K562 (cell line): ENCODE measurements around the gene WDR17. TPM values are rescaled to one million over a fixed set of nuclear protein-coding genes. Genes with fewer than 3 reads are reported as not detected.

ENCODE experiments used
- ATAC-seq: fragments of 200-7000 bp; cut with Tn5 transposase; 3 replicates; pipeline ENCODE4 v1.9.1; 2020; ENCODE audit warnings: moderate library complexity
- BruUV-seq: library from RNA; stranded (reverse); fragments of 400-500 nt; replicated peaks from 2 replicates; lab custom pipeline; 2021; lab: Mats Ljungman, UMichigan
- CTCF ChIA-PET: fragments of 300-600 bp; formaldehyde crosslinking; extraction: SDS; loops from one replicate; lab custom pipeline; 2021; ENCODE audit warnings: low intra/inter-chr PET ratio; lab: Yijun Ruan, JAX
- POLR2A ChIA-PET: fragments of 300-600, 350-650 bp; sonication (Branson Sonifier 250); formaldehyde crosslinking; extraction: SDS; loops from one replicate; lab custom pipeline; 2021; ENCODE audit warnings: antibody characterized with exemption, inconsistent platforms; lab: Yijun Ruan, JAX
- DNase-seq, 4 experiments: peaks; one replicate each; pipeline versions ENCODE4 v3.0.0 to v3.0.0-alpha.2; 2011 to 2018; ENCODE audit warnings: low spot score in 3 of 4, mixed read lengths in 3 of 4; ENCODE audit errors: extremely low read depth in 1 of 4
- FAIRE-seq: peaks from 2 replicates; lab custom pipeline; 2011; peaks lifted over from hg19 to GRCh38; lab: Jason Lieb, UNC
- H2AFZ ChIP-seq: 2 replicates; pipeline ENCODE4 v1.6.0; 2011; ENCODE audit warnings: low read depth, low read length, control low read depth, inconsistent platforms
- H3K27ac ChIP-seq: fragments of 200-600 bp; 3 replicates; pipeline ENCODE4 v1.8.0; 2011; ENCODE audit warnings: low read depth, mild to moderate bottlenecking, control low read depth, inconsistent platforms, low read length, moderate library complexity, mixed read lengths; ENCODE audit errors: extremely low read depth
- H3K27me3 ChIP-seq, 2 experiments: fragments of 300-600 bp in 1 of 2; 2 replicates in 1 of 2; 3 replicates in 1 of 2; pipeline versions ENCODE4 v1.6.0 to v1.8.0; 2011; ENCODE audit warnings: inconsistent platforms in 2 of 2, low read length in 2 of 2, mild to moderate bottlenecking in 1 of 2, mixed read lengths in 1 of 2, moderate library complexity in 1 of 2; ENCODE audit not compliant: control insufficient read depth in 2 of 2, insufficient read depth in 2 of 2
- H3K36me3 ChIP-seq: fragments of 300-600 bp; 3 replicates; pipeline ENCODE4 v1.8.0; 2011; ENCODE audit warnings: mild to moderate bottlenecking, low read length, inconsistent platforms; ENCODE audit not compliant: control insufficient read depth, insufficient read depth
- H3K4me1 ChIP-seq, 2 experiments: fragments of 200-600 bp in 1 of 2; replicated peaks in 1 of 2; 2 replicates in 1 of 2; 3 replicates in 1 of 2; pipeline versions ENCODE4 v1.5.1 to v1.8.0; 2011; ENCODE audit warnings: inconsistent platforms in 2 of 2, low read length in 2 of 2, mild to moderate bottlenecking in 1 of 2, mixed read lengths in 1 of 2, moderate library complexity in 1 of 2; ENCODE audit not compliant: control insufficient read depth in 2 of 2, insufficient read depth in 2 of 2
- H3K4me2 ChIP-seq: 2 replicates; pipeline ENCODE4 v1.6.1; 2011; ENCODE audit warnings: low read length, control low read depth, inconsistent platforms, mixed read lengths; ENCODE audit not compliant: insufficient read depth
- H3K4me3 ChIP-seq: fragments of 200-600 bp; sonication (generic), shearing (Covaris generic); 2 replicates; pipeline ENCODE4 v1.5.1; 2016; ENCODE audit warnings: control low read depth, inconsistent platforms
- H3K79me2 ChIP-seq: fragments of 200-600 bp; 3 replicates; pipeline ENCODE4 v1.8.0; 2011; ENCODE audit warnings: low read length, inconsistent platforms; ENCODE audit not compliant: control insufficient read depth, insufficient read depth
- H3K9ac ChIP-seq, 2 experiments: 2 replicates each; pipeline versions ENCODE4 v1.6.0 to v1.6.1; 2011; ENCODE audit warnings: low read depth in 2 of 2, low read length in 2 of 2, control low read depth in 1 of 2, inconsistent platforms in 1 of 2, mild to moderate bottlenecking in 1 of 2, mixed read lengths in 1 of 2; ENCODE audit not compliant: insufficient read depth in 1 of 2
- H3K9me1 ChIP-seq: one replicate; pipeline ENCODE4 v1.6.0; 2011; ENCODE audit warnings: inconsistent platforms, mild to moderate bottlenecking, low read length, moderate library complexity; ENCODE audit not compliant: control insufficient read depth, insufficient read depth
- H3K9me3 ChIP-seq: replicated peaks from 2 replicates; pipeline ENCODE4 v1.5.1; 2011; ENCODE audit warnings: low read depth, low read length, inconsistent platforms; ENCODE audit not compliant: control insufficient read depth, insufficient read depth
- H4K20me1 ChIP-seq: replicated peaks from 2 replicates; pipeline ENCODE4 v1.6.1; 2011; ENCODE audit warnings: low read length, inconsistent platforms, mixed read lengths; ENCODE audit not compliant: control insufficient read depth, insufficient read depth
- DPF2 ChIP-seq: fragments of 450-650 bp; IDR thresholded peaks from 2 replicates; pipeline ENCODE4 v1.6.1; 2016
- ELK1 ChIP-seq: sonication (generic); formaldehyde crosslinking; IDR thresholded peaks from 2 replicates; pipeline ENCODE4 v1.8.1; 2022; ENCODE audit warnings: missing genetic modification reagents
- GABPA ChIP-seq: fragments of 200-800 bp; sonication (Bioruptor generic); conservative IDR thresholded peaks from 2 replicates; pipeline ENCODE4 v1.6.1; 2016; ENCODE audit warnings: low read depth, missing genetic modification characterization, missing compliant biosample characterization
- GABPB1 ChIP-seq: sonication (generic); formaldehyde crosslinking; IDR thresholded peaks from 2 replicates; pipeline ENCODE4 v1.8.0; 2022; ENCODE audit warnings: mild to moderate bottlenecking, missing genetic modification reagents
- MAFK ChIP-seq: IDR thresholded peaks from 2 replicates; pipeline ENCODE4 v1.6.1; 2011; ENCODE audit warnings: low read length, improper control_type of control experiment
- PURB ChIP-seq: sonication (generic); formaldehyde crosslinking; IDR thresholded peaks from 2 replicates; pipeline ENCODE4 v1.9.0; 2021; ENCODE audit warnings: low read depth, mild to moderate bottlenecking, missing genetic modification reagents
- SRSF9 ChIP-seq: fragments of 200-400 bp; formaldehyde crosslinking; IDR thresholded peaks from 2 replicates; pipeline ENCODE4 v1.6.1; 2017; ENCODE audit warnings: low read depth, low read length, borderline replicate concordance
- TEAD1 ChIP-seq, 2 experiments: fragments of 450-650 bp in 1 of 2; sonication (generic) in 1 of 2; formaldehyde crosslinking; IDR thresholded peaks; 2 replicates each; pipeline versions ENCODE4 v1.4.0 to v1.8.0; 2020 to 2022; ENCODE audit warnings: mild to moderate bottlenecking in 2 of 2, missing genetic modification reagents in 1 of 2
- in situ Hi-C: fragments of 300-500 bp; cut with MboI; formaldehyde crosslinking; loops from 4 replicates; pipeline ENCODE4 v1.15.0; 2018; ENCODE audit warnings: inconsistent platforms, mixed read lengths
- intact Hi-C: fragments of 100-400 bp; cut with micrococcal nuclease; formaldehyde crosslinking; loops from 2 replicates; pipeline ENCODE4 v1.14.2; 2022
- polyA plus RNA-seq, 8 experiments: library from polyadenylated mRNA; depleted of rRNA in 4 of 8; stranded (reverse) in 5 of 8; unstranded in 3 of 8; fragments of >200 nt; fragmentation: Nextera tagmentation in 2 of 8; fragmentation: Illumina TruSeq in 1 of 8; extraction: Ambion mirVana in 2 of 8; extraction: Trizol in 1 of 8; gene quantifications; 2 replicates each; pipeline versions ENCODE4 v1.2.1 to v1.2.3, GENCODE V29; 2011 to 2014; ENCODE audit warnings: inconsistent platforms in 1 of 8, missing spikeins in 1 of 8
- total RNA-seq, 7 experiments: library from RNA; depleted of rRNA in 6 of 7; stranded (reverse); fragments of >200 nt in 6 of 7; fragmentation: Illumina TruSeq in 2 of 7; extraction: Trizol in 2 of 7; gene quantifications; 2 replicates each; pipeline versions ENCODE4 v1.2.1 to v1.2.3, GENCODE V29; 2011 to 2021; ENCODE audit warnings: low replicate concordance in 1 of 7

The WDR17 gene
- total and polyA plus RNA-seq, 9 of the 15 experiments (the other 6 are each of a cell fraction or from before 2014, with no cell fraction given), result 0.04 to 0.07 TPM; not detected in 7

GRCh38 chr4:176137631-176138030 lies 72.0 kb downstream of the WDR17 start (continued):
- no peak for TF ChIP-seq DPF2

- Histone ChIP-seq H3K27ac (no peak overlapping the region), H3K9me1 (no peaks in the 10 kb centered on the region), H3K9ac (no peak overlapping the region), H2AFZ (no peak overlapping the region), H4K20me1 (no peaks in the 10 kb centered on the region), H3K79me2 (no peaks in the 10 kb centered on the region), H3K27me3 (no peaks in the 10 kb centered on the region), H3K4me3 (no peak overlapping the region), H3K36me3 (no peaks in the 10 kb centered on the region), H3K9me3 (no peaks in the 10 kb centered on the region), H3K4me2 (no peak overlapping the region), H3K4me1 (no peaks in the 10 kb centered on the region)
- no TSS peak for BruUV-seq
- DNase-seq (no peak), ATAC-seq (no peak), FAIRE-seq (no peak)
- intact Hi-C loops (no loop called here), in situ Hi-C loops (no loop called here)
- ChIA-PET CTCF (no interaction called here), POLR2A (interaction anchor here (0.7 kb wide), 1 partner anchor 14 kb away, joined by 4 read pairs; no protein-coding TSS in a partner anchor)
- TF ChIP-seq GABPA (tag), result no peak
- no peak for TF ChIP-seq TEAD1 (CRISPR knock-in tag; IDR thresholded peaks at IDR 0.05)
- TF ChIP-seq SRSF9, result no peak
- no peak for TF ChIP-seq MAFK
- no peak for TF ChIP-seq ELK1 (CRISPR knock-in tag)
- TF ChIP-seq PURB (CRISPR knock-in tag), result no peak
- TF ChIP-seq GABPB1 (CRISPR knock-in tag), result no peak
These were observed 73.9 kb downstream of the WDR17 start for GRCh38 chr4:176139518-176139917.
